Endothelial cell of umbilical vein (primary cell): ENCODE measurements around the gene ATG7.

Experiments used
- EZH2 ChIP-seq: IDR thresholded peaks from 2 replicates; pipeline ENCODE4 v1.6.1; 2012; ENCODE audit warnings: borderline replicate concordance, low read depth, mild to moderate bottlenecking, moderate library complexity, low read length, inconsistent platforms; ENCODE audit not compliant: severe bottlenecking
- FOS ChIP-seq: IDR thresholded peaks from 2 replicates; pipeline ENCODE4 v1.6.1; 2011; ENCODE audit warnings: mild to moderate bottlenecking, low read length, moderate library complexity, borderline replicate concordance; ENCODE audit not compliant: insufficient read depth
- POLR2A ChIP-seq: IDR thresholded peaks from 2 replicates; pipeline ENCODE4 v1.6.1; 2012; ENCODE audit warnings: low read depth, mild to moderate bottlenecking, control low read depth, low read length
- POLR2AphosphoS5 ChIP-seq: IDR thresholded peaks from 2 replicates; pipeline ENCODE4 v1.6.1; 2012; ENCODE audit warnings: low read depth, mild to moderate bottlenecking, control low read depth, low read length, moderate library complexity; ENCODE audit not compliant: insufficient read depth
- TF ChIP-seq, protein P1 (sequence below), 2 donors: IDR thresholded peaks; 1 replicate in 1 of 2; 2 replicates in 1 of 2; pipeline ENCODE4 v1.5.1; 2011; ENCODE audit warnings: low read length in 2 of 2, mild to moderate bottlenecking in 2 of 2, moderate library complexity in 2 of 2, control low read depth in 1 of 2, inconsistent platforms in 1 of 2, low read depth in 1 of 2; ENCODE audit not compliant: insufficient read depth in 1 of 2; ENCODE audit errors: extremely low read depth in 1 of 2
- TF ChIP-seq, protein P2 (sequence below): IDR thresholded peaks from 2 replicates; pipeline ENCODE4 v1.6.1; 2011; ENCODE audit not compliant: insufficient read depth, insufficient read length

DNA sequence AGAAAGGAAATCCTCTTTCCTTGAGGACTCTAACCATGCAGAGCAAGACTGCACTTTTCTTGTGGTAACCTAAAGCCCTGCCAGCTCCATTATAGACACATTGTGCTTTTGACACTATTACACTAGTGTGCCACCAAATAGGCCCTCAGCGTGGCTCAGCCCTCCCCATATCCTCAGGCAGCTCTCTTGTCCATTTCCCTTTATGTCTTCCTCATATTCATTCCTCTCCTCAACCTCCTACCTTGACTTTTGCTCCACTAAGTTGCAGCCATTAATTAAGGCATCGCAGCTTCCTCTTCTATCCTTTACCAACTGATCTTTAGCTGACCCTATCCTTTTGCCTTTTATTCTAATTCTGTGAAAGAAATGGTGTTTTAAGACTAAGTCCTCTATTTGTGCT is 3.7 kb downstream of the ATG7 start:
- TF ChIP-seq, protein P1, sequence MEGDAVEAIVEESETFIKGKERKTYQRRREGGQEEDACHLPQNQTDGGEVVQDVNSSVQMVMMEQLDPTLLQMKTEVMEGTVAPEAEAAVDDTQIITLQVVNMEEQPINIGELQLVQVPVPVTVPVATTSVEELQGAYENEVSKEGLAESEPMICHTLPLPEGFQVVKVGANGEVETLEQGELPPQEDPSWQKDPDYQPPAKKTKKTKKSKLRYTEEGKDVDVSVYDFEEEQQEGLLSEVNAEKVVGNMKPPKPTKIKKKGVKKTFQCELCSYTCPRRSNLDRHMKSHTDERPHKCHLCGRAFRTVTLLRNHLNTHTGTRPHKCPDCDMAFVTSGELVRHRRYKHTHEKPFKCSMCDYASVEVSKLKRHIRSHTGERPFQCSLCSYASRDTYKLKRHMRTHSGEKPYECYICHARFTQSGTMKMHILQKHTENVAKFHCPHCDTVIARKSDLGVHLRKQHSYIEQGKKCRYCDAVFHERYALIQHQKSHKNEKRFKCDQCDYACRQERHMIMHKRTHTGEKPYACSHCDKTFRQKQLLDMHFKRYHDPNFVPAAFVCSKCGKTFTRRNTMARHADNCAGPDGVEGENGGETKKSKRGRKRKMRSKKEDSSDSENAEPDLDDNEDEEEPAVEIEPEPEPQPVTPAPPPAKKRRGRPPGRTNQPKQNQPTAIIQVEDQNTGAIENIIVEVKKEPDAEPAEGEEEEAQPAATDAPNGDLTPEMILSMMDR (IDR thresholded peaks at IDR 0.05; ENCODE audit: extremely low read depth in 1 of 2, insufficient read depth in 1 of 2, low read depth in 1 of 2, low read length in 2 of 2) = no peak
- no peak for TF ChIP-seq EZH2
- no peak for TF ChIP-seq FOS
- no peak for TF ChIP-seq POLR2AphosphoS5
- no peak for TF ChIP-seq POLR2A
- TF ChIP-seq, protein P2, sequence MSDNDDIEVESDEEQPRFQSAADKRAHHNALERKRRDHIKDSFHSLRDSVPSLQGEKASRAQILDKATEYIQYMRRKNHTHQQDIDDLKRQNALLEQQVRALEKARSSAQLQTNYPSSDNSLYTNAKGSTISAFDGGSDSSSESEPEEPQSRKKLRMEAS = no peak
